ENCODE data around the gene TAF11L3. TPM values are rescaled to one million over a fixed set of nuclear protein-coding genes. Genes with fewer than 3 reads are reported as not detected.
"Not testable (repeated sequence)": the region's sequence is repeated elsewhere in the genome, so short reads cannot be mapped to it uniquely, and the experiment has no call there.

The TAF11L3 gene
- total RNA-seq, result not detected

GRCh38 chr5:17518067-17518466, at the start of gene TAF11L3:
Gene TAF11L3, plus strand, starts transcription at chr5:17518367.
- not testable (repeated sequence) for H3K4me3 Mint-ChIP-seq; H3K9me3 Mint-ChIP-seq; H3K27ac Mint-ChIP-seq; H3K4me1 Mint-ChIP-seq (ENCODE audit: low read depth); H3K36me3 Mint-ChIP-seq (ENCODE audit: insufficient read depth in 2 of 2); H3K27me3 Mint-ChIP-seq (ENCODE audit: low read depth); ATAC-seq (replicated peaks in 1 of 2); DNase-seq

- DNase-seq (no peak), ATAC-seq (replicated peaks in 1 of 2) (no peak)
- peaks cover 4 to 8% of the 10 kb centered on the region in 2 donors for H3K9me3 Mint-ChIP-seq
- no peaks in the 10 kb centered on the region for H3K36me3 Mint-ChIP-seq (ENCODE audit: insufficient read depth in 2 of 2)
- H3K27ac Mint-ChIP-seq, result no peak overlapping the region
- no peaks in the 10 kb centered on the region for H3K27me3 Mint-ChIP-seq (ENCODE audit: low read depth)
- H3K4me1 Mint-ChIP-seq (ENCODE audit: low read depth), result no peaks in the 10 kb centered on the region
- no peak overlapping the region for H3K4me3 Mint-ChIP-seq
These were observed 48.1 kb upstream of the TAF11L3 start for GRCh38 chr5:17470064-17470463.

- not testable (repeated sequence) for DNase-seq; H3K4me3 Mint-ChIP-seq; H3K36me3 Mint-ChIP-seq (ENCODE audit: insufficient read depth in 2 of 2); ATAC-seq (replicated peaks in 1 of 2); H3K9me3 Mint-ChIP-seq; H3K27me3 Mint-ChIP-seq (ENCODE audit: low read depth); H3K27ac Mint-ChIP-seq; H3K4me1 Mint-ChIP-seq (ENCODE audit: low read depth)
These were observed 43.1 kb upstream of the TAF11L3 start for GRCh38 chr5:17475064-17475463.

GRCh38 chr5:17477043-17477442, 41.1 kb upstream of the TAF11L3 start:
- ATAC-seq (replicated peaks in 1 of 2), result no peak
- DNase-seq, result no peak
- no peaks in the 10 kb centered on the region for H3K4me1 Mint-ChIP-seq (ENCODE audit: low read depth)
- H3K27ac Mint-ChIP-seq, result no peak overlapping the region
- H3K36me3 Mint-ChIP-seq (ENCODE audit: insufficient read depth in 2 of 2), result no peaks in the 10 kb centered on the region
- H3K9me3 Mint-ChIP-seq, result peaks cover 2% of the 10 kb centered on the region in 2 donors
- no peak overlapping the region for H3K4me3 Mint-ChIP-seq
- H3K27me3 Mint-ChIP-seq (ENCODE audit: low read depth), result no peaks in the 10 kb centered on the region

- Mint-ChIP-seq H3K27ac (no peak overlapping the region), H3K4me1 (ENCODE audit: low read depth) (no peaks in the 10 kb centered on the region), H3K36me3 (ENCODE audit: insufficient read depth in 2 of 2) (no peaks in the 10 kb centered on the region), H3K4me3 (no peak overlapping the region), H3K9me3 (no peaks in the 10 kb centered on the region), H3K27me3 (ENCODE audit: low read depth) (no peaks in the 10 kb centered on the region)
- DNase-seq (no peak), ATAC-seq (replicated peaks in 1 of 2) (no peak)
These were observed 40.4 kb upstream of the TAF11L3 start for GRCh38 chr5:17477573-17478265.

GRCh38 chr5:17481378-17481777, 36.8 kb upstream of the TAF11L3 start:
- H3K36me3 Mint-ChIP-seq (ENCODE audit: insufficient read depth in 2 of 2), result peaks cover 0 to 2% of the 10 kb centered on the region in 2 donors
- H3K9me3 Mint-ChIP-seq, result peaks cover 2% of the 10 kb centered on the region in 2 donors
- ATAC-seq (replicated peaks in 1 of 2), result no peak
- no peak overlapping the region for H3K4me3 Mint-ChIP-seq
- DNase-seq, result no peak
- no peak overlapping the region for H3K27ac Mint-ChIP-seq
- H3K4me1 Mint-ChIP-seq (ENCODE audit: low read depth), result no peaks in the 10 kb centered on the region
- no peaks in the 10 kb centered on the region for H3K27me3 Mint-ChIP-seq (ENCODE audit: low read depth)

GRCh38 chr5:17482790-17483189, 35.4 kb upstream of the TAF11L3 start:
- H3K4me1 Mint-ChIP-seq (ENCODE audit: low read depth), result no peaks in the 10 kb centered on the region
- peaks cover 0 to 2% of the 10 kb centered on the region in 2 donors for H3K36me3 Mint-ChIP-seq (ENCODE audit: insufficient read depth in 2 of 2)
- no peak overlapping the region for H3K4me3 Mint-ChIP-seq
- ATAC-seq (replicated peaks in 1 of 2), result no peak
- no peak overlapping the region for H3K27ac Mint-ChIP-seq
- H3K9me3 Mint-ChIP-seq, result peaks cover 2 to 3% of the 10 kb centered on the region in 2 donors
- no peak for DNase-seq
- no peaks in the 10 kb centered on the region for H3K27me3 Mint-ChIP-seq (ENCODE audit: low read depth)

- H3K9me3 Mint-ChIP-seq; ATAC-seq (replicated peaks in 1 of 2); DNase-seq; H3K36me3 Mint-ChIP-seq (ENCODE audit: insufficient read depth in 2 of 2); H3K4me3 Mint-ChIP-seq; H3K27ac Mint-ChIP-seq; H3K27me3 Mint-ChIP-seq (ENCODE audit: low read depth); H3K4me1 Mint-ChIP-seq (ENCODE audit: low read depth): not testable (repeated sequence)
These were observed 31.5 kb upstream of the TAF11L3 start for GRCh38 chr5:17486464-17487173.

- H3K4me3 Mint-ChIP-seq, result no peak overlapping the region
- peaks cover 0 to 5% of the 10 kb centered on the region in 2 donors for H3K36me3 Mint-ChIP-seq (ENCODE audit: insufficient read depth in 2 of 2)
- H3K4me1 Mint-ChIP-seq (ENCODE audit: low read depth), result no peaks in the 10 kb centered on the region
- no peaks in the 10 kb centered on the region for H3K27me3 Mint-ChIP-seq (ENCODE audit: low read depth)
- no peak for DNase-seq
- H3K9me3 Mint-ChIP-seq, result peaks cover 3 to 4% of the 10 kb centered on the region in 2 donors
- no peak for ATAC-seq (replicated peaks in 1 of 2)
- H3K27ac Mint-ChIP-seq, result no peak overlapping the region
These were observed 31.0 kb upstream of the TAF11L3 start for GRCh38 chr5:17487174-17487512.

GRCh38 chr5:17491257-17491656, 26.9 kb upstream of the TAF11L3 start:
- H3K36me3 Mint-ChIP-seq (ENCODE audit: insufficient read depth in 2 of 2); ATAC-seq (replicated peaks in 1 of 2); DNase-seq; H3K4me3 Mint-ChIP-seq; H3K27ac Mint-ChIP-seq; H3K27me3 Mint-ChIP-seq (ENCODE audit: low read depth); H3K4me1 Mint-ChIP-seq (ENCODE audit: low read depth); H3K9me3 Mint-ChIP-seq: not testable (repeated sequence)

- peaks cover 0 to 6% of the 10 kb centered on the region in 2 donors for H3K36me3 Mint-ChIP-seq (ENCODE audit: insufficient read depth in 2 of 2)
- no peak overlapping the region for H3K4me3 Mint-ChIP-seq
- no peak for ATAC-seq (replicated peaks in 1 of 2)
- H3K27me3 Mint-ChIP-seq (ENCODE audit: low read depth), result no peaks in the 10 kb centered on the region
- no peaks in the 10 kb centered on the region for H3K4me1 Mint-ChIP-seq (ENCODE audit: low read depth)
- peaks cover 5 to 9% of the 10 kb centered on the region in 2 donors for H3K9me3 Mint-ChIP-seq
- no peak for DNase-seq
- H3K27ac Mint-ChIP-seq, result no peak overlapping the region
These were observed 25.4 kb upstream of the TAF11L3 start for GRCh38 chr5:17492770-17493169.

GRCh38 chr5:17497446-17497845, 20.7 kb upstream of the TAF11L3 start:
- DNase-seq (no peak), ATAC-seq (replicated peaks in 1 of 2) (no peak)
- Mint-ChIP-seq H3K4me3 (no peak overlapping the region), H3K27me3 (ENCODE audit: low read depth) (no peaks in the 10 kb centered on the region), H3K27ac (no peak overlapping the region), H3K9me3 (peaks cover 5 to 14% of the 10 kb centered on the region in 2 donors), H3K36me3 (ENCODE audit: insufficient read depth in 2 of 2) (peaks cover 0 to 6% of the 10 kb centered on the region in 2 donors), H3K4me1 (ENCODE audit: low read depth) (no peaks in the 10 kb centered on the region)

GRCh38 chr5:17497931-17498330, 20.2 kb upstream of the TAF11L3 start, which contains the start of gene TAF11L2:
Gene TAF11L2, plus strand, starts transcription at chr5:17498231.
- H3K9me3 Mint-ChIP-seq; H3K4me1 Mint-ChIP-seq (ENCODE audit: low read depth); H3K36me3 Mint-ChIP-seq (ENCODE audit: insufficient read depth in 2 of 2); ATAC-seq (replicated peaks in 1 of 2); H3K27me3 Mint-ChIP-seq (ENCODE audit: low read depth); H3K27ac Mint-ChIP-seq; H3K4me3 Mint-ChIP-seq; DNase-seq: not testable (repeated sequence)

Measured in activated T-cell treated with anti-CD3 and anti-CD28 coated beads, Interleukin-2, amount 50 U/mL, for 72 hours (primary cell).